NCI-H1417 treated with DMSO at 0.1 percent for 48 hours (cell line): ENCODE data around the gene NPTN.
"Not testable (repeated sequence)": the region's sequence is repeated elsewhere in the genome, so short reads cannot be mapped to it uniquely, and the experiment has no call there.

Experiments used
- DNase-seq: peaks from one replicate; lab custom pipeline; 2025; lab: John Stamatoyannopoulos, UW

NPTN gene

GRCh38 chr15:73600413-73601335, 32.5 kb downstream of the NPTN start:
- DNase-seq = no peak

- DNase-seq = no peak
These were observed 33.3 kb downstream of the NPTN start for GRCh38 chr15:73599934-73600333.

- DNase-seq = no peak
These were observed 34.5 kb downstream of the NPTN start for GRCh38 chr15:73598530-73599160.

- DNase-seq = no peak
These were observed 36.1 kb downstream of the NPTN start for GRCh38 chr15:73597036-73597638.

GRCh38 chr15:73596174-73596573, 37.0 kb downstream of the NPTN start:
- no peak for DNase-seq

- no peak for DNase-seq
These were observed 39.1 kb downstream of the NPTN start for GRCh38 chr15:73594109-73594508.

GRCh38 chr15:73593304-73594074, 39.7 kb downstream of the NPTN start:
- no peak for DNase-seq

GRCh38 chr15:73590263-73590662, 42.9 kb downstream of the NPTN start:
- DNase-seq = no peak

- no peak for DNase-seq
These were observed 43.4 kb downstream of the NPTN start for GRCh38 chr15:73589766-73590165.

- no peak for DNase-seq
These were observed 47.1 kb downstream of the NPTN start for GRCh38 chr15:73585871-73586654.

- DNase-seq = no peak
These were observed 48.3 kb downstream of the NPTN start for GRCh38 chr15:73584699-73585420.

GRCh38 chr15:73583544-73583943, 49.6 kb downstream of the NPTN start:
- no peak for DNase-seq

- no peak for DNase-seq
These were observed 50.3 kb downstream of the NPTN start for GRCh38 chr15:73582851-73583379.

- no peak for DNase-seq
These were observed 55.2 kb downstream of the NPTN start for GRCh38 chr15:73578026-73578425.

- not testable (repeated sequence) for DNase-seq
These were observed 55.6 kb downstream of the NPTN start for GRCh38 chr15:73577593-73577992.

- DNase-seq = no peak
These were observed 57.4 kb downstream of the NPTN start for GRCh38 chr15:73575636-73576247.

GRCh38 chr15:73573572-73573971, 59.6 kb downstream of the NPTN start:
- no peak for DNase-seq

GRCh38 chr15:73573037-73573436, 60.2 kb downstream of the NPTN start:
- DNase-seq = no peak

- DNase-seq = no peak
These were observed 60.9 kb downstream of the NPTN start for GRCh38 chr15:73572296-73572695.

GRCh38 chr15:73571346-73571745, 61.8 kb downstream of the NPTN start:
- DNase-seq = no peak
